Stimulated activated CD8-positive, alpha-beta memory T cell treated with anti-CD3 and anti-CD28 coated beads, Interleukin-12 subunit alpha, Interleukin-12 subunit beta, amount 100 ng/mL, for 1 hour (primary cell): ENCODE results near the gene PAX5.

Experiments
- DNase-seq: peaks from one replicate; pipeline ENCODE4 v3.0.0-alpha.2; 2020; ENCODE audit warnings: low read depth

The PAX5 gene

GRCh38 chr9:36832164-36832795, 201.8 kb downstream of the PAX5 start:
- DNase-seq, result no peak

- DNase-seq, result no peak
Measured at GRCh38 chr9:36831381-36832161, 202.5 kb downstream of the PAX5 start.

- no peak for DNase-seq
Measured at GRCh38 chr9:36828611-36829013, 205.5 kb downstream of the PAX5 start.

GRCh38 chr9:36827593-36827992, 206.5 kb downstream of the PAX5 start:
- no peak for DNase-seq

GRCh38 chr9:36826581-36826980, 207.5 kb downstream of the PAX5 start:
- DNase-seq, result no peak

- no peak for DNase-seq
Measured at GRCh38 chr9:36825179-36825578, 208.9 kb downstream of the PAX5 start.

GRCh38 chr9:36823934-36824333, 210.1 kb downstream of the PAX5 start:
- DNase-seq, result no peak

- no peak for DNase-seq
Measured at GRCh38 chr9:36823466-36823865, 210.6 kb downstream of the PAX5 start.

GRCh38 chr9:36822201-36822600, 211.9 kb downstream of the PAX5 start:
- no peak for DNase-seq

GRCh38 chr9:36820392-36820861, 213.6 kb downstream of the PAX5 start:
- no peak for DNase-seq

GRCh38 chr9:36818965-36819870, 214.8 kb downstream of the PAX5 start:
- DNase-seq, result no peak

GRCh38 chr9:36818242-36818938, 215.7 kb downstream of the PAX5 start:
- no peak for DNase-seq

- no peak for DNase-seq
Measured at GRCh38 chr9:36817160-36817834, 216.8 kb downstream of the PAX5 start.

- DNase-seq, result no peak
Measured at GRCh38 chr9:36816371-36816770, 217.7 kb downstream of the PAX5 start.

GRCh38 chr9:36815566-36816348, 218.3 kb downstream of the PAX5 start:
- no peak for DNase-seq

- DNase-seq, result no peak
Measured at GRCh38 chr9:36815023-36815422, 219.0 kb downstream of the PAX5 start.

GRCh38 chr9:36813154-36813553, 220.9 kb downstream of the PAX5 start:
- DNase-seq, result no peak

- no peak for DNase-seq
Measured at GRCh38 chr9:36812556-36812955, 221.5 kb downstream of the PAX5 start.

- DNase-seq, result no peak
Measured at GRCh38 chr9:36808251-36808650, 225.8 kb downstream of the PAX5 start.

GRCh38 chr9:36803961-36804360, 230.1 kb downstream of the PAX5 start:
- no peak for DNase-seq
